K562 (cell line): ENCODE results near the gene FASN. TPM values are rescaled to one million over a fixed set of nuclear protein-coding genes. Genes with fewer than 3 reads are reported as not detected.

Experiments
- ATAC-seq: fragments of 200-7000 bp; cut with Tn5 transposase; 3 replicates; pipeline ENCODE4 v1.9.1; 2020; ENCODE audit warnings: moderate library complexity
- BruUV-seq: library from RNA; stranded (reverse); fragments of 400-500 nt; replicated peaks from 2 replicates; lab custom pipeline; 2021; lab: Mats Ljungman, UMichigan
- CTCF ChIA-PET: fragments of 300-600 bp; formaldehyde crosslinking; extraction: SDS; loops from one replicate; lab custom pipeline; 2021; ENCODE audit warnings: low intra/inter-chr PET ratio; lab: Yijun Ruan, JAX
- POLR2A ChIA-PET: fragments of 300-600, 350-650 bp; sonication (Branson Sonifier 250); formaldehyde crosslinking; extraction: SDS; loops from one replicate; lab custom pipeline; 2021; ENCODE audit warnings: antibody characterized with exemption, inconsistent platforms; lab: Yijun Ruan, JAX
- DNase-seq, 4 experiments: peaks; one replicate each; pipeline versions ENCODE4 v3.0.0 to v3.0.0-alpha.2; 2011 to 2018; ENCODE audit warnings: low spot score in 3 of 4, mixed read lengths in 3 of 4; ENCODE audit errors: extremely low read depth in 1 of 4
- FAIRE-seq: peaks from 2 replicates; lab custom pipeline; 2011; peaks lifted over from hg19 to GRCh38; lab: Jason Lieb, UNC
- H2AFZ ChIP-seq: 2 replicates; pipeline ENCODE4 v1.6.0; 2011; ENCODE audit warnings: low read depth, low read length, control low read depth, inconsistent platforms
- H3K27ac ChIP-seq: fragments of 200-600 bp; 3 replicates; pipeline ENCODE4 v1.8.0; 2011; ENCODE audit warnings: low read depth, mild to moderate bottlenecking, control low read depth, inconsistent platforms, low read length, moderate library complexity, mixed read lengths; ENCODE audit errors: extremely low read depth
- H3K27me3 ChIP-seq, 2 experiments: fragments of 300-600 bp in 1 of 2; 2 replicates in 1 of 2; 3 replicates in 1 of 2; pipeline versions ENCODE4 v1.6.0 to v1.8.0; 2011; ENCODE audit warnings: inconsistent platforms in 2 of 2, low read length in 2 of 2, mild to moderate bottlenecking in 1 of 2, mixed read lengths in 1 of 2, moderate library complexity in 1 of 2; ENCODE audit not compliant: control insufficient read depth in 2 of 2, insufficient read depth in 2 of 2
- H3K36me3 ChIP-seq: fragments of 300-600 bp; 3 replicates; pipeline ENCODE4 v1.8.0; 2011; ENCODE audit warnings: mild to moderate bottlenecking, low read length, inconsistent platforms; ENCODE audit not compliant: control insufficient read depth, insufficient read depth
- H3K4me1 ChIP-seq, 2 experiments: fragments of 200-600 bp in 1 of 2; replicated peaks in 1 of 2; 2 replicates in 1 of 2; 3 replicates in 1 of 2; pipeline versions ENCODE4 v1.5.1 to v1.8.0; 2011; ENCODE audit warnings: inconsistent platforms in 2 of 2, low read length in 2 of 2, mild to moderate bottlenecking in 1 of 2, mixed read lengths in 1 of 2, moderate library complexity in 1 of 2; ENCODE audit not compliant: control insufficient read depth in 2 of 2, insufficient read depth in 2 of 2
- H3K4me2 ChIP-seq: 2 replicates; pipeline ENCODE4 v1.6.1; 2011; ENCODE audit warnings: low read length, control low read depth, inconsistent platforms, mixed read lengths; ENCODE audit not compliant: insufficient read depth
- H3K4me3 ChIP-seq: fragments of 200-600 bp; sonication (generic), shearing (Covaris generic); 2 replicates; pipeline ENCODE4 v1.5.1; 2016; ENCODE audit warnings: control low read depth, inconsistent platforms
- H3K79me2 ChIP-seq: fragments of 200-600 bp; 3 replicates; pipeline ENCODE4 v1.8.0; 2011; ENCODE audit warnings: low read length, inconsistent platforms; ENCODE audit not compliant: control insufficient read depth, insufficient read depth
- H3K9ac ChIP-seq, 2 experiments: 2 replicates each; pipeline versions ENCODE4 v1.6.0 to v1.6.1; 2011; ENCODE audit warnings: low read depth in 2 of 2, low read length in 2 of 2, control low read depth in 1 of 2, inconsistent platforms in 1 of 2, mild to moderate bottlenecking in 1 of 2, mixed read lengths in 1 of 2; ENCODE audit not compliant: insufficient read depth in 1 of 2
- H3K9me1 ChIP-seq: one replicate; pipeline ENCODE4 v1.6.0; 2011; ENCODE audit warnings: inconsistent platforms, mild to moderate bottlenecking, low read length, moderate library complexity; ENCODE audit not compliant: control insufficient read depth, insufficient read depth
- H3K9me3 ChIP-seq: replicated peaks from 2 replicates; pipeline ENCODE4 v1.5.1; 2011; ENCODE audit warnings: low read depth, low read length, inconsistent platforms; ENCODE audit not compliant: control insufficient read depth, insufficient read depth
- H4K20me1 ChIP-seq: replicated peaks from 2 replicates; pipeline ENCODE4 v1.6.1; 2011; ENCODE audit warnings: low read length, inconsistent platforms, mixed read lengths; ENCODE audit not compliant: control insufficient read depth, insufficient read depth
- ARNT ChIP-seq, 2 experiments: fragments of 450-650 bp; IDR thresholded peaks; 2 replicates each; pipeline ENCODE4 v1.6.1; 2016; ENCODE audit warnings: mild to moderate bottlenecking in 1 of 2
- CBX1 ChIP-seq: sonication (generic); IDR thresholded peaks from 2 replicates; pipeline ENCODE4 v1.6.1; 2016; ENCODE audit warnings: antibody characterized with exemption, low read depth, mild to moderate bottlenecking
- HDAC2 ChIP-seq: fragments of 450-650 bp; IDR thresholded peaks from 2 replicates; pipeline ENCODE4 v1.6.1; 2016; ENCODE audit warnings: mild to moderate bottlenecking
- OTX1 ChIP-seq: fragments of 450-650 bp; formaldehyde crosslinking; IDR thresholded peaks from 2 replicates; pipeline ENCODE4 v1.4.0; 2022; ENCODE audit warnings: mild to moderate bottlenecking
- POLR2B ChIP-seq: fragments of 450-650 bp; IDR thresholded peaks from 2 replicates; pipeline ENCODE4 v1.6.1; 2018; ENCODE audit warnings: low read depth; ENCODE audit not compliant: partially characterized antibody
- SMC3 ChIP-seq: conservative IDR thresholded peaks from 2 replicates; pipeline ENCODE4 v1.6.1; 2011; ENCODE audit warnings: low read depth, low read length, improper control_type of control experiment; ENCODE audit not compliant: insufficient read depth
- ZNF589 ChIP-seq: fragments of 200-800 bp; sonication (Bioruptor generic); IDR thresholded peaks from 2 replicates; pipeline ENCODE4 v1.6.1; 2016; ENCODE audit warnings: low read depth, missing genetic modification characterization, missing compliant biosample characterization
- WGBS: fragments of 100-300 bp; shearing (Covaris generic); methylation state at CpG from one replicate; pipeline ENCODE4 v1.1.6; 2016; ENCODE audit warnings: low coverage, mixed read lengths; ENCODE audit not compliant: insufficient coverage; ENCODE audit errors: missing lambda C conversion rate; 5-methylcytosine and 5-hydroxymethylcytosine counted together
- in situ Hi-C: fragments of 300-500 bp; cut with MboI; formaldehyde crosslinking; loops from 4 replicates; pipeline ENCODE4 v1.15.0; 2018; ENCODE audit warnings: inconsistent platforms, mixed read lengths
- intact Hi-C: fragments of 100-400 bp; cut with micrococcal nuclease; formaldehyde crosslinking; loops from 2 replicates; pipeline ENCODE4 v1.14.2; 2022
- polyA plus RNA-seq, 8 experiments: library from polyadenylated mRNA; depleted of rRNA in 4 of 8; stranded (reverse) in 5 of 8; unstranded in 3 of 8; fragments of >200 nt; fragmentation: Nextera tagmentation in 2 of 8; fragmentation: Illumina TruSeq in 1 of 8; extraction: Ambion mirVana in 2 of 8; extraction: Trizol in 1 of 8; gene quantifications; 2 replicates each; pipeline versions ENCODE4 v1.2.1 to v1.2.3, GENCODE V29; 2011 to 2014; ENCODE audit warnings: inconsistent platforms in 1 of 8, missing spikeins in 1 of 8
- total RNA-seq, 7 experiments: library from RNA; depleted of rRNA in 6 of 7; stranded (reverse); fragments of >200 nt in 6 of 7; fragmentation: Illumina TruSeq in 2 of 7; extraction: Trizol in 2 of 7; gene quantifications; 2 replicates each; pipeline versions ENCODE4 v1.2.1 to v1.2.3, GENCODE V29; 2011 to 2021; ENCODE audit warnings: low replicate concordance in 1 of 7
- TF ChIP-seq, protein P1 (sequence below): fragments of 250-450 bp; sonication (Bioruptor Pico); IDR thresholded peaks from 2 replicates; pipeline ENCODE4 v1.8.0; 2021; ENCODE audit warnings: mild to moderate bottlenecking, moderate library complexity
- TF ChIP-seq, protein P2 (sequence below): fragments of 250-450 bp; sonication (Bioruptor Pico); IDR thresholded peaks from 2 replicates; pipeline ENCODE4 v1.5.0; 2021

FASN gene
- total and polyA plus RNA-seq, 9 of the 15 experiments (the other 6 are each of a cell fraction or from before 2014, with no cell fraction given): 0.15 to 663 (median 49.9) TPM

GRCh38 chr17:82063424-82064415, 34.3 kb downstream of the FASN start:
- no peak overlapping the region for H2AFZ ChIP-seq
- WGBS: 85% methylated on average over 17 of the region's 20 CpGs
- H3K79me2 ChIP-seq: peaks cover 28% of the 10 kb centered on the region
- H4K20me1 ChIP-seq: no peaks in the 10 kb centered on the region; the same call in none of the 2 replicates
- no peaks in the 10 kb centered on the region for H3K27me3 ChIP-seq
- in situ Hi-C loops: no loop called here
- DNase-seq: no peak
- peaks cover 57% of the 10 kb centered on the region; the same call in 2 of the 3 replicates for H3K36me3 ChIP-seq
- H3K9ac ChIP-seq: peak overlapping the region in 1 of 2 experiments; percentile 70; a peak in 2 of 4 replicates
- H3K27ac ChIP-seq: no peak overlapping the region
- H3K4me3 ChIP-seq: peak overlapping the region; percentile 99; the same call in 1 of the 2 replicates
- no peak overlapping the region for H3K4me2 ChIP-seq
- ChIA-PET CTCF (no interaction called here), POLR2A (interaction anchor here (0.5 to 3.9 kb wide), 5 partner anchors 10 to 1010 kb away, joined by 3 to 24 read pairs (median 6); no protein-coding TSS in a partner anchor)
- TF ChIP-seq, protein P1, sequence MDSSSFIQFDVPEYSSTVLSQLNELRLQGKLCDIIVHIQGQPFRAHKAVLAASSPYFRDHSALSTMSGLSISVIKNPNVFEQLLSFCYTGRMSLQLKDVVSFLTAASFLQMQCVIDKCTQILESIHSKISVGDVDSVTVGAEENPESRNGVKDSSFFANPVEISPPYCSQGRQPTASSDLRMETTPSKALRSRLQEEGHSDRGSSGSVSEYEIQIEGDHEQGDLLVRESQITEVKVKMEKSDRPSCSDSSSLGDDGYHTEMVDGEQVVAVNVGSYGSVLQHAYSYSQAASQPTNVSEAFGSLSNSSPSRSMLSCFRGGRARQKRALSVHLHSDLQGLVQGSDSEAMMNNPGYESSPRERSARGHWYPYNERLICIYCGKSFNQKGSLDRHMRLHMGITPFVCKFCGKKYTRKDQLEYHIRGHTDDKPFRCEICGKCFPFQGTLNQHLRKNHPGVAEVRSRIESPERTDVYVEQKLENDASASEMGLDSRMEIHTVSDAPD (CRISPR knock-in tag): no peak
- TF ChIP-seq ARNT (IDR thresholded peaks at IDR 0.05): no peak
- no peak for TF ChIP-seq HDAC2
- no peak for TF ChIP-seq ZNF589 (CRISPR knock-in tag)
- TF ChIP-seq POLR2B: no peak
- TF ChIP-seq CBX1: no peak
- TF ChIP-seq SMC3: no peak
- TF ChIP-seq OTX1 (CRISPR knock-in tag): no peak
- TF ChIP-seq, protein P2, sequence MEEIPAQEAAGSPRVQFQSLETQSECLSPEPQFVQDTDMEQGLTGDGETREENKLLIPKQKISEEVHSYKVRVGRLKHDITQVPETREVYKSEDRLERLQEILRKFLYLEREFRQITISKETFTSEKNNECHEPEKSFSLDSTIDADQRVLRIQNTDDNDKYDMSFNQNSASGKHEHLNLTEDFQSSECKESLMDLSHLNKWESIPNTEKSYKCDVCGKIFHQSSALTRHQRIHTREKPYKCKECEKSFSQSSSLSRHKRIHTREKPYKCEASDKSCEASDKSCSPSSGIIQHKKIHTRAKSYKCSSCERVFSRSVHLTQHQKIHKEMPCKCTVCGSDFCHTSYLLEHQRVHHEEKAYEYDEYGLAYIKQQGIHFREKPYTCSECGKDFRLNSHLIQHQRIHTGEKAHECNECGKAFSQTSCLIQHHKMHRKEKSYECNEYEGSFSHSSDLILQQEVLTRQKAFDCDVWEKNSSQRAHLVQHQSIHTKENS (CRISPR knock-in tag): no peak
- no peak for FAIRE-seq
- no peak for ATAC-seq
- no TSS peak for BruUV-seq
- H3K9me1 ChIP-seq: no peaks in the 10 kb centered on the region
- intact Hi-C loops: no loop called here
- H3K9me3 ChIP-seq: no peaks in the 10 kb centered on the region
- peaks cover 3 to 69% of the 10 kb centered on the region in 2 experiments; a peak in 3 of 5 replicates for H3K4me1 ChIP-seq
